Renal cortex interstitium (tissue), 11 donors: ENCODE results near the gene NCF2. TPM values are rescaled to one million over a fixed set of nuclear protein-coding genes. Genes with fewer than 3 reads are reported as not detected.

ENCODE experiments used
- DNase-seq, 11 donors: peaks; one replicate each; pipeline ENCODE4 v3.0.0-alpha.2; 2013; ENCODE audit warnings: low read depth in 9 of 11, low spot score in 4 of 11; ENCODE audit errors: extremely low read depth in 1 of 11
- polyA plus RNA-seq, 3 donors: library from polyadenylated mRNA; unstranded; fragments of 120-200 nt; gene quantifications; one replicate each; pipeline ENCODE4 v1.2.1, GENCODE V29; 2013; ENCODE audit not compliant: insufficient read length in 3 of 3

The NCF2 gene
- polyA plus RNA-seq, 3 donors, result 3.2 to 4.3 (median 4.2) TPM

- no peak for DNase-seq
Measured at GRCh38 chr1:183592733-183593132, 2.5 kb upstream of the NCF2 start.

DNA sequence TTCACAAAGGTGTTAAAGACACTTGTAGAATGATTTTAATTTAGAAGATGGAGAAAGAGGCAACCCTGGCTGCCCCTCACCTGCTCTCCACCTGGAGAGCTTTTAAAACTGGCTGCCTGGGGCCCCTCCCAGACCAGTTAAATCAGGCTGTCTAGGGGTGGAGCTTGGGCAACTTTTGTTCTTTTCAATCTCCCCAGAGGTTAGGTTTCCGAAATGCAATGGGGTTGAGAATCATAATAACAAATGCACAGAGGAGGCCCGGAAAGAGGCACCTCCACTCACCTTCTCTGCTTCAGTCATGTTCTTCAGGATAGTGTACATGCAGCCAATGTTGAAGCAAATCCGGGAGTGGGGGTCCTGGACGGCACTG lies 400 bp downstream of the NCF2 start:
- no peak for DNase-seq

DNA sequence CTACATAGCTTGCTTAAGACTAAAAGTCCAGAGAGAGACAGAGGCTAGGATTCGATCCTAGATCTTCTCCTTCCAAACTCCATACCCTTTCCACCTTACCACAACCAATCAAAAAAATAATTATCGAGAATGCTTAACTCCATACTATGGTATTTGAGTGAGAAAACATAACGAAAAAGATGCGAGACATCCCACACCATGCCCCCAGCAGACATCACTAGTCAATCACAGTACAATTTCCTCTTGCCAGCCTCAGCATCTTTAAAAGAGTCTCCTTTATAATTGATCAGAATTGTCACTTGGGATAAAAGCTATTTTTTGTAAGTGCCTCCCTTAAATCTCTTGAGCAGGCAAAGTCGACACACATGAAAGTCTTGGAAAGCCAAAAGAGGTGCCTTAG lies 875 bp downstream of the NCF2 start:
- no peak for DNase-seq

DNA sequence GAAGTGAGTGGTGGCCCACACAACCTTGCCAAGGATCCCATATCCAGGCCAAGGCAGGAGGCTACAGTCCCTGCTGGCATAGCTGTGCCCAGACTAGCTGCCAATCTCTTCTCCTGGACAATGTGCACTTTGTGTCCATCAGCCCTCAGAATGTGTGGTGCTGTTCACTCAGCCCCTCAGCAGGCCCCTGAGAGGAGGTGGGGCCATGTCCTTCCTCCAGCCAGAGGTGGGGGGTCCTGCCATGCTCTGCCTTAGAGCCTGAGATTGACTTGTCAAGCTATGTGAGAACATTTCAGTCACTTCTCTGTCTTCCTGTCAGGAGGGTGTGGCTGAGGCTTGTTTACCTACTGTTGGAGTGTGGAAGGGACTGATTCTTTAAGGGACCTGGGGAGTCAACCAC lies 1.4 kb downstream of the NCF2 start:
- DNase-seq, result no peak

DNA sequence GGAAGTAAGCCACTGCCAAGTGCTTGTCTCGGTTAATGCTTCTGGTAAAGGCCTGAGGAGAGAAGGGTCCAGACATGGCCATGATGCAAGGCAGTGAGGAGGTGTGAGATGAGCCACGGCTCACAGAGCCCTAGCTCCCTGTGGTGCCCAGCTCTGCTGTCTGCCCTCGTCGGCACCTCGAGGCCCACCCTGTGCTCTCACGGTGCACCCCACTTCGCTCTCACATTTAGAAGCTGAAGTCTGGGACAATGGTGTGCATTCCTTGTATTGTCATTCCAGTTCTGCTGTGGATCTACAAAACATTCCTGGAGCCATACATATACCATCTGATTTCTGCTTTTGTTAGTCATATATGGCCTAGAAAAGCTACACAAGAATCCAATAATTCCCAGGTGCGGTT lies 3.3 kb downstream of the NCF2 start:
- no peak for DNase-seq

DNA sequence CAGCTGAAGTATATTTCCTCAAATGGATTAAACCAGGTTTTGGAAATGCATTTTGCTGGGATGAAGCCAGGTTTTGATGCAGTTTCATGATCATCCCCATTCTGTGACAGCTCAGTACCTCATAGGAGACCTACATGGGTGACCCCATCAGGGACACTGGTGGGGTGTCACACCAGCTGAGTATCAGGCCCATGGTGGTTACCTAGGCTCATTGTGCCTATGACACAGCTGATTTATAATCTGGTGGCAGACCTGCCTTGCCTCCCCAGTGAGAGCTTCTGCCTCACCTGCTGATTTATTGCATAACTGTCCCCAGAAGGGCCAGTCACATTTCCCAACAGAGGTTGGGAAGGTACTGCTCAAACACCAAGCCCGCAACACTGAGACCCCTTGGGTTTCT lies 3.8 kb downstream of the NCF2 start:
- DNase-seq, result no peak

DNA sequence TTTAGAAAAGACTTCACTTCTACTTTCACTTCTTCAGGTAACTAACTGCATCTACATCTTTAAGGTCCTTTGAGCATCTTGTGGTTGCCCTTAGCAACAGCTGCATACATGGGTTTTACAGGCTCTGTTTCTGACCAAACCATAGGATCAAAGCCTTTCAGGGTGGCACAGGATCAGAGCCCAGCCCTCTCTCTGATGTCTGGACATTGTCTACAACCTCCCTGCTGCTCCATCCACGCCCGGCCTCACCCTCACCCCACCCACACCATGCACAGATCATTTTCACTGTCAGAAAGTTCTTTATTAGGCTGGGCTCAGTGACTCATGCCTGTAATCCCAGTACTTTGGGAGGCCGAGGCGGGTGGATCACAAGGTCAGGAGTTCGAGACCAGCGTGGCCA lies 5.2 kb downstream of the NCF2 start:
- DNase-seq, result no peak

- DNase-seq, result no peak
Measured at GRCh38 chr1:183584147-183584546, 6.1 kb downstream of the NCF2 start.

DNA sequence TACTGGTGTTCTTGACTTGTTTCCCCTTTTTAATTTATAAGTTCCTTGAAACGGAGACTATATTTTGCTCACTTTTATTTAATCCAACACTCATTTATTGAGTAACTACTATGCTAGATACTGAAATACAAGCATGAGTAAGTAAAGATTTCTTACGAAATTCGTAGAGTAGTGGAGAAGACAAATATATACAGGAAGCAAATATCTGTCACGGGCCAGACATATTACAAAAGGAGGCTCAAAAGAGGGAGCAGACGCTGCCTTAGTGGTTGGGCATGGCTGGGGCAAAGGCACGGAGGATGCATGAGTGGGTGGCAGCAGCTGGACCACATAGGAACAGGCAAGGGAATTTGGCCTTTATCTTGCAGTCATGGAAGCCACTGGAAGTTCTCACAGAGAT lies 6.8 kb downstream of the NCF2 start:
- no peak for DNase-seq

DNA sequence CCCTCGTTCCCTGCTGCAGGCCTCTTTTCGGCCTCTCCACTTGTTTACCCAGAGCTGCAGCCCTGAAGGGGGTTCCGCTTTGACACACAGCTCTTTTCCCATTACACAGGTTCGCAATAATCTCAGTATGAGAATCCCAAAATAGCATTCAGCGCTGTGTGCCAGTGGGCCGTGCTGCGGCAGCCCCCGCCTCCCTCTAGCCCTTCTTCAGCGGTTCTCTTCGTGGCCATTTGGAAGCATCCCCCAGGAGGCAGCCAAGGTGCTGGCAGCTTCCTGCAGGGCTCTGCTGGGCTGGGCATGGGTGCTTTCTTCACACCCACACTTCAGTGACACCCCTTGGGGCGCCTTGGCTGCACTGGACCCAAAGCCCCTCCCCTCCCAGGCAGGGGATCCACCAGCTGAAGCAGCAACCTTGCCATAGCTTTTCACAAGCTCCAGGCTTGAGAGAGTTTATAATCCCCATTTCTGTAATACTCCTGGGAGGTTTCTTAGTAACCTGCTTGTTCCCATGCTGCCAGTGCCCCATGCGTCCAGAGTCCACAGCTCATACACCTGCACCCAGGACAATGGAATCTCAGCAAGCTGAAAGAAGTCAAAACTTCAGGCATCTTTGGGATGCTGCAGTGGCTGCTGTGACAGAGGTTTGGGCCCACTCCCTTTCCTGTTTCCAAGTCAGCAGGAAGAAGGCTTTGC lies 8.1 kb downstream of the NCF2 start:
- no peak for DNase-seq

DNA sequence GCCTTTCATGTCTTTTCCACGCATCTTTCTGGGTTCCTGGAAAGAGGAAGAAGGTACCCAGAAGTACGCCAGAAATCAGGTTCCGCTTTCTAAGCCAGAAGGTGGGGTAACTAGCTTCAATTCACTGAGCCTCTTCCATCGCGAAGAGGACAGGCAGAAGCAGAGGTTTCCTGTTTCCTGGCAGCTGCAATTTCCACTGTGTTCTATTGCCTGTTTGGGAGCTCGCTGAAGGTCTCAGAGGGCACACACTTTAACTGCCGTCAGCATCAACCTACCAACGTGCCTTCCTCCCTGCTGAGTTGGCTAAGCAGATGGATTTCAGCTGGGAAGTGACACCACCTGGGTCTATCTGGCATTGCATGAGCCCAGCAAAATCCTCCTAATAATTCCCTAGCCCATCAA lies 10.0 kb downstream of the NCF2 start:
- peak in 7 of 11 donors; percentile 24 to 48 (median 40) for DNase-seq

DNA sequence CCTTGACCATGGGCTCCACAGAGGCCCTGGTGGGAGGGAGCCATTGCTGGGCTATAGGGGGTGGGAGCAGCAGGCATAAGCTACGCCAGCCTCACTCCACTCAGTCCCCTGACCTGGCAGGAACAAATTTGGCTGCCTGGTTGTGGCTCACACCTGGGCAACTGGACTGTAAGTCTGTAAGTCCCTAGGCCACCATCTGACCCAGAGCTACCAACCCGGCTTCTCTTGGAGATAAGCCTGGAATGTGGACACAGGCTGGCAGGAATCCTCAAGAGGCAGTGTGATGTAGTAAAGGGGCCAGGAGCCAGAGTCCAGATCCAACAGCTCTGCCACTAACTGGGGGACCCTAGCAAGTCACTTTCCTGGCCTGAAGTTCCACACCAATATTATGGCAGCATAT lies 11.4 kb downstream of the NCF2 start:
- DNase-seq, result no peak

- DNase-seq, result no peak
Measured at GRCh38 chr1:183577897-183578465, 12.3 kb downstream of the NCF2 start.

GRCh38 chr1:183576537-183576936 lies 13.7 kb downstream of the NCF2 start:
- no peak for DNase-seq

DNA sequence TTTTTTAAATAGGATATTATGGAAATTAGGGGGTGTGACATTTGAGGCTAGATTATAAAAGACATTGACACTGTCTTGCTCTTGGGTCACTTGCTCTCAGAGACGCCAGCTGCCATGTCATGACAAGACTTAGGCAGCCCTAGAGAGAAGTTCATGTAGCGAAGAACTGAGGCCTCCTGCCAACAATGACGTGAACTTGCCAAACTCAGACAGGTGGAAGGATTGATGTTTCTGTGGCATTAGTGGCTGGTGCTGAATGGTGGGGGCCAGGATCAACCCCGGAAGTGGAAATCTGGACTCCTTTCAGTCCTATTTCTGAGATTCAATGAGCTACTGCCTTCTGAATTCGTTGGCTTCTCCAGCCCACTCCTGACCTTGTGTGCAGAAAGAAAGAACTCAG lies 14.7 kb downstream of the NCF2 start:
- DNase-seq, result no peak

- DNase-seq, result no peak
Measured at GRCh38 chr1:183572721-183573120, 17.5 kb downstream of the NCF2 start.

- no peak for DNase-seq
Measured at GRCh38 chr1:183571678-183572268, 18.5 kb downstream of the NCF2 start.

DNA sequence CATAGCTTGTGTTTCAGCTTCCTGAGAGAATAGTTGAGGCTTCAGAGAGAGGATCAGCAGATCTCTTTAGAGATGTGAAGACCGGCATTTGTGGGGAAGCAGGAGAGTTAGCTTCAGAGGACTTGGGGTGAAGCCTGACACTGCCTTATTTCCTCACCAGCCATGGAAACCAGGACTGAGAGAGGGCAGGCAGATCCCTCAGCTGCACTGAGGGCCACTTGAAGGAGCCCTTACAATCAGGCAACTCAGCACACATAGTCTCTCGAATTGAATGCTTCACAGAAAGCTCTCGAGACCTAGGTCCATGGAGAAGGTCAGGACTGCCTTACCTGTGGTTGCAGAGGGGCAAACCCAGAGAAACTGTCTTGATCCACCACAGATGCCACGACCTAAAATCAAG lies 19.8 kb downstream of the NCF2 start:
- DNase-seq, result no peak

GRCh38 chr1:183569801-183570200 lies 20.5 kb downstream of the NCF2 start:
- no peak for DNase-seq

DNA sequence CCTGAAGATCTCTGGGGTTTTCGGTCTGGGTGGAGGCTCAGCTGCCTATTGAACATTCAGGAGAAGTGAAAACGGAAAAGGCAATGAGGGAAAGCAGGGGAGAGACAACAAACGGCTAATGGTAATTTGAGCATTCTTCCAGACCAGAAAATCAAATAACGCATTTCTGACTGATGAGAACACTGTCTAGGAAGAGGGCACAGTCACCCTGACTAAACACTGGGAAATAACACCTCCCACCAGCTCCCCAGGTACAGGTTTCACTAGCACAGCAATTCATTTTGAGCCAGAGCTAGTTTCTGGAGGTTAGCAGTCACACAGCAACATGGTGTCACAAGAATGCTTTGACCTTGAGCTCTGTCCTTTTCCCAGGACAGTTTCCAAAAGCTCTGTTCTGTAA lies 21.1 kb downstream of the NCF2 start:
- no peak for DNase-seq
